Body of pancreas (tissue), 4 donors: ENCODE measurements around the gene BCCIP. TPM values are rescaled to one million over a fixed set of nuclear protein-coding genes. Genes with fewer than 3 reads are reported as not detected.
A peak's percentile ranks its signal among the peaks of the same experiment; 100 is the strongest.

Experiments
- ATAC-seq: fragments of 150-250 bp; one replicate; pipeline ENCODE4 v1.9.1; 2016
- DNase-seq, 4 donors: peaks; one replicate each; pipeline ENCODE4 v3.0.0-alpha.2; 2019
- H3K27ac ChIP-seq, 4 donors: fragments of 200-600 bp; sonication (generic); 1 replicate in 3 of 4; 2 replicates in 1 of 4; pipeline versions ENCODE4 v1.5.1 to v1.6.1; 2016 to 2019; ENCODE audit warnings: mild to moderate bottlenecking in 1 of 4, mixed read lengths in 1 of 4, moderate library complexity in 1 of 4
- H3K27me3 ChIP-seq, 2 donors: fragments of 200-600 bp; sonication (generic); one replicate each; pipeline ENCODE4 v1.6.0; 2016; ENCODE audit warnings: mild to moderate bottlenecking in 1 of 2
- H3K36me3 ChIP-seq, 2 donors: fragments of 200-600 bp; sonication (generic); replicated peaks in 1 of 2; 2 replicates each; pipeline ENCODE4 v1.5.1; 2016; ENCODE audit warnings: low read depth in 2 of 2; ENCODE audit not compliant: insufficient read depth in 1 of 2
- H3K4me1 ChIP-seq: fragments of 200-600 bp; sonication (generic); one replicate; pipeline ENCODE4 v1.6.0; 2016
- H3K4me3 ChIP-seq, 2 donors: fragments of 200-600 bp; sonication (generic); 1 replicate in 1 of 2; 2 replicates in 1 of 2; pipeline ENCODE4 v1.5.1; 2016 to 2019
- H3K9me3 ChIP-seq, 3 donors: fragments of 200-600 bp; sonication (generic); 1 replicate in 2 of 3; 2 replicates in 1 of 3; pipeline ENCODE4 v1.5.1; 2016
- CTCF ChIP-seq, 7 experiments: fragments of 450-650 bp in 4 of 7; fragments of 200-600 bp in 3 of 7; sonication (generic) in 3 of 7; IDR thresholded peaks; one replicate each; pipeline ENCODE4 v1.5.1; 2016 to 2019; ENCODE audit warnings: antibody characterized with exemption in 7 of 7
- POLR2A ChIP-seq, 3 donors: fragments of 450-650 bp; IDR thresholded peaks; one replicate each; pipeline ENCODE4 v1.6.1; 2016; ENCODE audit warnings: antibody characterized with exemption in 3 of 3, mild to moderate bottlenecking in 2 of 3
- WGBS, 2 donors: methylation state at CpG; one replicate each; pipeline ENCODE4 v1.1.5; 2017; 5-methylcytosine and 5-hydroxymethylcytosine counted together
- intact Hi-C: fragments of 100-400 bp; cut with DNase I; formaldehyde crosslinking; loops from one replicate; pipeline ENCODE4 v1.15.1; 2023
- microRNA counts, 2 donors: library from miRNA; unstranded; fragments of <30 nt; microRNA quantifications; one replicate each; lab custom pipeline; 2017
- microRNA-seq, 2 donors: library from miRNA; unstranded; fragments of <30 nt; microRNA quantifications; one replicate each; pipeline ENCODE4, GENCODE V29; 2016; ENCODE audit warnings: borderline number of aligned reads in 2 of 2, borderline replicate concordance in 2 of 2
- small RNA-seq: library from RNA; depleted of rRNA; stranded (forward); fragments of <200 nt; gene quantifications from one replicate; pipeline ENCODE3, GENCODE V24; 2016
- total RNA-seq, 2 donors: library from RNA; depleted of rRNA; stranded (reverse); fragments of >200 nt; gene quantifications; one replicate each; pipeline ENCODE4 v1.1.0, GENCODE V29; 2016

BCCIP gene
- total RNA-seq, 2 donors from 2014 or later, result 16.2 to 31.4 TPM

GRCh38 chr10:125883211-125883610 is 59.9 kb downstream of the BCCIP start:
- intact Hi-C loops, result no loop called here
- TF ChIP-seq CTCF (IDR thresholded peaks at IDR 0.05), result no peak
- no peak for TF ChIP-seq POLR2A (IDR thresholded peaks at IDR 0.05)
- Histone ChIP-seq H3K9me3 (no peaks in the 10 kb centered on the region), H3K4me1 (peaks cover 57% of the 10 kb centered on the region), H3K27me3 (no peaks in the 10 kb centered on the region), H3K4me3 (no peak overlapping the region), H3K27ac (peak overlapping the region in 2 of 4 donors; percentile 27 to 33), H3K36me3 (no peaks in the 10 kb centered on the region)
- ATAC-seq (no peak), DNase-seq (no peak)
- 81 to 92% methylated on average over 3 of the region's 3 CpGs for WGBS, 2 donors

MicroRNA genes within 50 kb of the gene (microRNA counts, 767-probe panel; counts per million panel counts)
- microRNA hsa-miR-4484 (lab: Ali Mortazavi, UCI), result 0 to 736 counts per million in 2 donors

Small RNA genes within 50 kb of the gene (microRNA-seq; reads per million reads assigned to microRNA genes)
- gene MIR4484, result 0 reads per million in 2 donors

Small RNA genes within 50 kb of the gene (small RNA-seq; reads per million reads assigned to genes)
- not detected for gene MIR4484
- not detected for gene RF00017

Other genes starting within 250 kb of the BCCIP start
- not detected for gene TEX36, start 140.4 kb upstream of the BCCIP start, total RNA-seq
- gene EDRF1, start 103.8 kb upstream of the BCCIP start, total RNA-seq, result 10 to 100 TPM; 22.4 to 29.8 TPM
- not detected for gene MMP21, start 47.7 kb upstream of the BCCIP start, total RNA-seq
- gene UROS, start 288 bp upstream of the BCCIP start, total RNA-seq, result 10 to 100 TPM; 15.8 to 31.4 TPM
- gene DHX32, start 57.7 kb downstream of the BCCIP start, total RNA-seq, result 10 to 100 TPM; 25.2 to 35.6 TPM
- gene FANK1, start 73.0 kb downstream of the BCCIP start, total RNA-seq, result 1 to 10 TPM; 1.0 to 7.3 TPM